ENCODE data around the gene NUDC. TPM values are rescaled to one million over a fixed set of nuclear protein-coding genes. Genes with fewer than 3 reads are reported as not detected.

NUDC gene
- total RNA-seq, 1 donor from 2014 or later: 133 TPM

GRCh38 chr1:26961826-26962225, 40.3 kb downstream of the NUDC start:
- Mint-ChIP-seq H3K4me1 (ENCODE audit: low read depth) (peaks cover 5% of the 10 kb centered on the region), H3K27ac (no peak overlapping the region), H3K27me3 (ENCODE audit: low read depth) (peaks cover 52% of the 10 kb centered on the region), H3K36me3 (ENCODE audit: low read depth) (no peaks in the 10 kb centered on the region), H3K4me3 (ENCODE audit: low read depth) (no peak overlapping the region), H3K9me3 (no peaks in the 10 kb centered on the region)
- intact Hi-C loops (cut with micrococcal nuclease): no loop called here
- DNase-seq (ENCODE audit: low spot score): no peak

GRCh38 chr1:26965213-26965612, 43.7 kb downstream of the NUDC start:
- Mint-ChIP-seq H3K4me1 (ENCODE audit: low read depth) (peaks cover 5% of the 10 kb centered on the region), H3K9me3 (no peaks in the 10 kb centered on the region), H3K4me3 (ENCODE audit: low read depth) (no peak overlapping the region), H3K36me3 (ENCODE audit: low read depth) (no peaks in the 10 kb centered on the region), H3K27ac (no peak overlapping the region), H3K27me3 (ENCODE audit: low read depth) (peaks cover 37% of the 10 kb centered on the region)
- intact Hi-C loops (cut with micrococcal nuclease): no loop called here
- DNase-seq (ENCODE audit: low spot score): no peak

GRCh38 chr1:26965628-26966027, 44.1 kb downstream of the NUDC start:
- H3K36me3 Mint-ChIP-seq (ENCODE audit: low read depth): no peaks in the 10 kb centered on the region
- intact Hi-C loops (cut with micrococcal nuclease): no loop called here
- H3K27me3 Mint-ChIP-seq (ENCODE audit: low read depth): peaks cover 33% of the 10 kb centered on the region
- no peak for DNase-seq (ENCODE audit: low spot score)
- no peaks in the 10 kb centered on the region for H3K9me3 Mint-ChIP-seq
- H3K27ac Mint-ChIP-seq: no peak overlapping the region
- H3K4me3 Mint-ChIP-seq (ENCODE audit: low read depth): no peak overlapping the region
- H3K4me1 Mint-ChIP-seq (ENCODE audit: low read depth): peaks cover 3% of the 10 kb centered on the region

GRCh38 chr1:26970810-26971209, 49.3 kb downstream of the NUDC start:
- H3K4me1 Mint-ChIP-seq (ENCODE audit: low read depth): peaks cover 3% of the 10 kb centered on the region
- peaks cover 11% of the 10 kb centered on the region for H3K27me3 Mint-ChIP-seq (ENCODE audit: low read depth)
- no peaks in the 10 kb centered on the region for H3K9me3 Mint-ChIP-seq
- intact Hi-C loops (cut with micrococcal nuclease): no loop called here
- no peaks in the 10 kb centered on the region for H3K36me3 Mint-ChIP-seq (ENCODE audit: low read depth)
- no peak overlapping the region for H3K27ac Mint-ChIP-seq
- H3K4me3 Mint-ChIP-seq (ENCODE audit: low read depth): no peak overlapping the region
- DNase-seq (ENCODE audit: low spot score): no peak

GRCh38 chr1:26971590-26971989, 50.0 kb downstream of the NUDC start:
- Mint-ChIP-seq H3K27me3 (ENCODE audit: low read depth) (peaks cover 8% of the 10 kb centered on the region), H3K4me3 (ENCODE audit: low read depth) (no peak overlapping the region), H3K4me1 (ENCODE audit: low read depth) (peaks cover 3% of the 10 kb centered on the region), H3K36me3 (ENCODE audit: low read depth) (no peaks in the 10 kb centered on the region), H3K9me3 (no peaks in the 10 kb centered on the region), H3K27ac (no peak overlapping the region)
- DNase-seq (ENCODE audit: low spot score): no peak
- intact Hi-C loops (cut with micrococcal nuclease): no loop called here

GRCh38 chr1:26972390-26972789, 50.8 kb downstream of the NUDC start:
- Mint-ChIP-seq H3K36me3 (ENCODE audit: low read depth) (no peaks in the 10 kb centered on the region), H3K9me3 (no peaks in the 10 kb centered on the region), H3K27me3 (ENCODE audit: low read depth) (peaks cover 5% of the 10 kb centered on the region), H3K4me3 (ENCODE audit: low read depth) (no peak overlapping the region), H3K4me1 (ENCODE audit: low read depth) (peaks cover 3% of the 10 kb centered on the region), H3K27ac (no peak overlapping the region)
- intact Hi-C loops (cut with micrococcal nuclease): no loop called here
- DNase-seq (ENCODE audit: low spot score): no peak

- intact Hi-C loops (cut with micrococcal nuclease): no loop called here
- H3K9me3 Mint-ChIP-seq: no peaks in the 10 kb centered on the region
- H3K4me1 Mint-ChIP-seq (ENCODE audit: low read depth): peaks cover 3% of the 10 kb centered on the region
- no peak overlapping the region for H3K4me3 Mint-ChIP-seq (ENCODE audit: low read depth)
- no peak for DNase-seq (ENCODE audit: low spot score)
- no peak overlapping the region for H3K27ac Mint-ChIP-seq
- H3K27me3 Mint-ChIP-seq (ENCODE audit: low read depth): peaks cover 5% of the 10 kb centered on the region
- H3K36me3 Mint-ChIP-seq (ENCODE audit: low read depth): no peaks in the 10 kb centered on the region
Measured at GRCh38 chr1:26972821-26973220, 51.3 kb downstream of the NUDC start.

GRCh38 chr1:26976621-26977510, 55.3 kb downstream of the NUDC start:
- no peak overlapping the region for H3K27ac Mint-ChIP-seq
- no peaks in the 10 kb centered on the region for H3K36me3 Mint-ChIP-seq (ENCODE audit: low read depth)
- DNase-seq (ENCODE audit: low spot score): no peak
- no peak overlapping the region for H3K4me3 Mint-ChIP-seq (ENCODE audit: low read depth)
- no peaks in the 10 kb centered on the region for H3K9me3 Mint-ChIP-seq
- intact Hi-C loops (cut with micrococcal nuclease): no loop called here
- peaks cover 9% of the 10 kb centered on the region for H3K27me3 Mint-ChIP-seq (ENCODE audit: low read depth)
- H3K4me1 Mint-ChIP-seq (ENCODE audit: low read depth): peaks cover 3% of the 10 kb centered on the region

- Mint-ChIP-seq H3K4me3 (ENCODE audit: low read depth) (no peak overlapping the region), H3K4me1 (ENCODE audit: low read depth) (no peaks in the 10 kb centered on the region), H3K27me3 (ENCODE audit: low read depth) (peaks cover 12% of the 10 kb centered on the region), H3K27ac (no peak overlapping the region), H3K9me3 (no peaks in the 10 kb centered on the region), H3K36me3 (ENCODE audit: low read depth) (no peaks in the 10 kb centered on the region)
- DNase-seq (ENCODE audit: low spot score): no peak
- intact Hi-C loops (cut with micrococcal nuclease): no loop called here
Measured at GRCh38 chr1:26978901-26979300, 57.4 kb downstream of the NUDC start.

GRCh38 chr1:26981146-26981846, 59.8 kb downstream of the NUDC start:
- no peak for DNase-seq (ENCODE audit: low spot score)
- intact Hi-C loops (cut with micrococcal nuclease): no loop called here
- no peaks in the 10 kb centered on the region for H3K4me1 Mint-ChIP-seq (ENCODE audit: low read depth)
- no peaks in the 10 kb centered on the region for H3K9me3 Mint-ChIP-seq
- H3K27ac Mint-ChIP-seq: no peak overlapping the region
- peaks cover 20% of the 10 kb centered on the region for H3K27me3 Mint-ChIP-seq (ENCODE audit: low read depth)
- H3K36me3 Mint-ChIP-seq (ENCODE audit: low read depth): no peaks in the 10 kb centered on the region
- no peak overlapping the region for H3K4me3 Mint-ChIP-seq (ENCODE audit: low read depth)

GRCh38 chr1:26983863-26984262, 62.3 kb downstream of the NUDC start:
- no peak overlapping the region for H3K27ac Mint-ChIP-seq
- no peaks in the 10 kb centered on the region for H3K9me3 Mint-ChIP-seq
- H3K27me3 Mint-ChIP-seq (ENCODE audit: low read depth): peaks cover 27% of the 10 kb centered on the region
- H3K4me1 Mint-ChIP-seq (ENCODE audit: low read depth): no peaks in the 10 kb centered on the region
- no peaks in the 10 kb centered on the region for H3K36me3 Mint-ChIP-seq (ENCODE audit: low read depth)
- DNase-seq (ENCODE audit: low spot score): no peak
- no peak overlapping the region for H3K4me3 Mint-ChIP-seq (ENCODE audit: low read depth)
- intact Hi-C loops (cut with micrococcal nuclease): no loop called here

- intact Hi-C loops (cut with micrococcal nuclease): no loop called here
- Mint-ChIP-seq H3K4me3 (ENCODE audit: low read depth) (no peak overlapping the region), H3K9me3 (no peaks in the 10 kb centered on the region), H3K27ac (no peak overlapping the region), H3K27me3 (ENCODE audit: low read depth) (peaks cover 27% of the 10 kb centered on the region), H3K36me3 (ENCODE audit: low read depth) (no peaks in the 10 kb centered on the region), H3K4me1 (ENCODE audit: low read depth) (no peaks in the 10 kb centered on the region)
- no peak for DNase-seq (ENCODE audit: low spot score)
Measured at GRCh38 chr1:26984291-26984690, 62.7 kb downstream of the NUDC start.

GRCh38 chr1:26986658-26987057, 65.1 kb downstream of the NUDC start:
- Mint-ChIP-seq H3K27ac (no peak overlapping the region), H3K4me3 (ENCODE audit: low read depth) (no peak overlapping the region), H3K36me3 (ENCODE audit: low read depth) (no peaks in the 10 kb centered on the region), H3K4me1 (ENCODE audit: low read depth) (peaks cover 3% of the 10 kb centered on the region), H3K27me3 (ENCODE audit: low read depth) (peaks cover 42% of the 10 kb centered on the region), H3K9me3 (no peaks in the 10 kb centered on the region)
- intact Hi-C loops (cut with micrococcal nuclease): no loop called here
- DNase-seq (ENCODE audit: low spot score): no peak
